ENCODE measurements around the gene STMN3. TPM values are rescaled to one million over a fixed set of nuclear protein-coding genes. Genes with fewer than 3 reads are reported as not detected.
A peak's percentile ranks its signal among the peaks of the same experiment; 100 is the strongest.

STMN3 gene
- total RNA-seq, 1 experiment from 2014 or later: 42.7 TPM

DNA sequence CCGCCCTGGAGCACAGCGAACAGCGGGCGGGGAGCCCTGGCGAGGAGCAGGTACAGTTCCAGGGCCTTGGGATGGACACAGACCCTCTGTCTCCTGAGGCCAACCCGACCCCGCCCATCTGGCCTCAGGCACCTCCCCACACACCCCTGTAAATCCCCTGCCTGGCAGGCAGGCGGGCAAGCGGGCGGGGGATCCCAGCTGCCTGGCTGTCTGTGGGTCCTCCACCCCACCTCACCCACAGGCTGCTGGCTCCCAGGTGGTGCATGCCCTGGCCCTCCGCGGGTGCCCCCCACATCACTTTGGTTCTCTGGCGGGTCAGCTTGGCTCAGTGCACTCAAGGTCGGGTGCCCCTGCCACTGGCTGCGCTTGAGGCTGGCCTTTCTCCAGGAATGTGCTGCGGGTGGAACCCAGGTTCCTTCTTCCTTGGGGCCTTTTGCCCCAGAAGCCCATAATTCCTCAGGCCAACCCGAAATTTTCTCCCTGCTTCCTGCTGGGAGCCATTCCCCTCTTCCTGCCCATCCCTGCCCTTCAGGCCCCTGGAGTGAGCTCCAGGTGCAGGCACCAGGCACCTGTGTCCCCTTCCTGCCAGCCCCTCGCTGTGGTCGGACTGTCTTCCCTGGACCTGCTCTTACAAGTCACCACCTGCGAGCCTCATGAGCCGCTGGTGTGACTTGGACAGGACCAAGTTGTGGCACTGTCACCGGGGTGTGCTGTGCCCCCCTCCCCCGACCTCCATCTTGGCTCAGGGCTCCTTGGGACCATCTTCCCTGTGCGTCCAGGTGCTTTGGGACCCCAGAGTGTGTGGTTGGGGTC lies 37.9 kb upstream of the STMN3 start:
- Histone ChIP-seq H3K4me3 (ENCODE audit: low read depth in 2 of 2, low read length in 2 of 2) (no peak overlapping the region), H3K4me1 (ENCODE audit: control insufficient read depth, insufficient read depth, low read length) (peaks cover 28% of the 10 kb centered on the region), H3K27ac (ENCODE audit: low read length) (peak overlapping the region; percentile 57), H3K27me3 (ENCODE audit: control insufficient read depth, insufficient read depth, low read length) (no peaks in the 10 kb centered on the region), H3K9me3 (ENCODE audit: control insufficient read depth, insufficient read depth, low read depth, low read length) (no peaks in the 10 kb centered on the region), H3K36me3 (ENCODE audit: control insufficient read depth, insufficient read depth, low read length) (no peaks in the 10 kb centered on the region)
- TF ChIP-seq, protein P1, sequence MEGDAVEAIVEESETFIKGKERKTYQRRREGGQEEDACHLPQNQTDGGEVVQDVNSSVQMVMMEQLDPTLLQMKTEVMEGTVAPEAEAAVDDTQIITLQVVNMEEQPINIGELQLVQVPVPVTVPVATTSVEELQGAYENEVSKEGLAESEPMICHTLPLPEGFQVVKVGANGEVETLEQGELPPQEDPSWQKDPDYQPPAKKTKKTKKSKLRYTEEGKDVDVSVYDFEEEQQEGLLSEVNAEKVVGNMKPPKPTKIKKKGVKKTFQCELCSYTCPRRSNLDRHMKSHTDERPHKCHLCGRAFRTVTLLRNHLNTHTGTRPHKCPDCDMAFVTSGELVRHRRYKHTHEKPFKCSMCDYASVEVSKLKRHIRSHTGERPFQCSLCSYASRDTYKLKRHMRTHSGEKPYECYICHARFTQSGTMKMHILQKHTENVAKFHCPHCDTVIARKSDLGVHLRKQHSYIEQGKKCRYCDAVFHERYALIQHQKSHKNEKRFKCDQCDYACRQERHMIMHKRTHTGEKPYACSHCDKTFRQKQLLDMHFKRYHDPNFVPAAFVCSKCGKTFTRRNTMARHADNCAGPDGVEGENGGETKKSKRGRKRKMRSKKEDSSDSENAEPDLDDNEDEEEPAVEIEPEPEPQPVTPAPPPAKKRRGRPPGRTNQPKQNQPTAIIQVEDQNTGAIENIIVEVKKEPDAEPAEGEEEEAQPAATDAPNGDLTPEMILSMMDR (IDR thresholded peaks at IDR 0.05): no peak
- no peak for TF ChIP-seq SIN3A (IDR thresholded peaks at IDR 0.05; ENCODE audit: borderline replicate concordance, insufficient read depth, low read depth, low read length)
- no peak for TF ChIP-seq TCF7L2 (IDR thresholded peaks at IDR 0.05; ENCODE audit: low read depth, low read length)
- no TSS peak for BruUV-seq (replicated peaks)
- in situ Hi-C loops (cut with HindIII; ENCODE audit: low pct_unique_long_range_greater_than_20kb, low sequenced_read_pairs) (no loop called here), intact Hi-C loops (cut with micrococcal nuclease; ENCODE audit: unreplicated experiment) (no loop called here)
- peak; percentile 8; the same call in 1 of the 2 replicates for ATAC-seq
- POLR2A ChIA-PET: no interaction called here
- CTCF ChIA-PET: no interaction called here
- DNase-seq (ENCODE audit: low read depth, low spot score): no peak

DNA sequence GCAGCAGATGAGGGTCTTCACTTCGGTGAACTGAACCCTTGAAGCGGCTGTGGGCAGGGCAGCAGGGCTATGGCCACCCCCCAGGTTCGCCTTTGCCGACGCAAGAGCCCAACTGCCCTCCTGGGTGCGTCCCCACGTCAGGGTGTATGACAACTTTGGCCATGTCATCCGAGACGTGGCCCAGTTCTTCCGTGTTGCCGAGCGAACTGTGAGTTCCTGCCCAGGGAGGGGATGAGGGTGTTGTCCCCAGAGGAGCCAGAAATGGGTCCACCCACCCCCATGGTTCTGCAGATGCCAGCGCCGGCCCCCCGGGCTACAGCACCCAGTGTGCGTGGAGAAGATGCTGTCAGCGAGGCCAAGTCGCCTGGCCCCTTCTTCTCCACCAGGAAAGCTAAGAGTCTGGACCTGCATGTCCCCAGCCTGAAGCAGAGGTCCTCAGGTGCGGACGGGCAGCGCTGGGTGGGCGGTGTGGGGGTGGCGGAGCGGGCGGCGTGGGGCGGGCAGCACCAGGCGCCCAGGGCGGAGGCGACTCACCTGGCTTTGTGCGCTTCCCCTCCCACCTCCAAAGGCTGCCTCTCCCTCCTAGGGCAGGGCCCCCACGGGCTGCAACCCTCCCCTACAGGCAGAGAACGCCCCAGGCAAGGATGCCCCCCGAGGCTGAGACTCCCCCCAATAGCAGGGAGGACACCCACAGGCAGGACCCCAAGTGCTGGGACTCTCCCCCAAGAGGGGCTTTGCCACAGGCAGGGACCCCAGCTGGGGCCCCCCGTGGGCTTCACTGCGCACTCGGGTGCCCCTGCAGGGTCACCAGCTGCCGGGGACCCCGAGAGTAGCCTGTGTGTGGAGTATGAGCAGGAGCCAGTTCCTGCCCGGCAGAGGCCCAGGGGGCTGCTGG lies 37.0 kb upstream of the STMN3 start:
- CTCF ChIA-PET: no interaction called here
- in situ Hi-C loops (cut with HindIII; ENCODE audit: low pct_unique_long_range_greater_than_20kb, low sequenced_read_pairs) (no loop called here), intact Hi-C loops (cut with micrococcal nuclease; ENCODE audit: unreplicated experiment) (no loop called here)
- Histone ChIP-seq H3K27ac (ENCODE audit: low read length) (no peak overlapping the region), H3K4me1 (ENCODE audit: control insufficient read depth, insufficient read depth, low read length) (peaks cover 25% of the 10 kb centered on the region), H3K27me3 (ENCODE audit: control insufficient read depth, insufficient read depth, low read length) (no peaks in the 10 kb centered on the region), H3K4me3 (ENCODE audit: low read depth in 2 of 2, low read length in 2 of 2) (no peak overlapping the region), H3K36me3 (ENCODE audit: control insufficient read depth, insufficient read depth, low read length) (no peaks in the 10 kb centered on the region), H3K9me3 (ENCODE audit: control insufficient read depth, insufficient read depth, low read depth, low read length) (no peaks in the 10 kb centered on the region)
- POLR2A ChIA-PET: no interaction called here
- ATAC-seq (no peak), DNase-seq (ENCODE audit: low read depth, low spot score) (no peak)
- BruUV-seq (replicated peaks): no TSS peak
- TF ChIP-seq SIN3A (IDR thresholded peaks at IDR 0.05; ENCODE audit: borderline replicate concordance, insufficient read depth, low read depth, low read length) (no peak), POLR2AphosphoS5 (IDR thresholded peaks at IDR 0.05; ENCODE audit: low read depth, low read length) (no peak; the same call in 1 of the 2 replicates), TCF7L2 (IDR thresholded peaks at IDR 0.05; ENCODE audit: low read depth, low read length) (no peak)
- TF ChIP-seq, protein P2, sequence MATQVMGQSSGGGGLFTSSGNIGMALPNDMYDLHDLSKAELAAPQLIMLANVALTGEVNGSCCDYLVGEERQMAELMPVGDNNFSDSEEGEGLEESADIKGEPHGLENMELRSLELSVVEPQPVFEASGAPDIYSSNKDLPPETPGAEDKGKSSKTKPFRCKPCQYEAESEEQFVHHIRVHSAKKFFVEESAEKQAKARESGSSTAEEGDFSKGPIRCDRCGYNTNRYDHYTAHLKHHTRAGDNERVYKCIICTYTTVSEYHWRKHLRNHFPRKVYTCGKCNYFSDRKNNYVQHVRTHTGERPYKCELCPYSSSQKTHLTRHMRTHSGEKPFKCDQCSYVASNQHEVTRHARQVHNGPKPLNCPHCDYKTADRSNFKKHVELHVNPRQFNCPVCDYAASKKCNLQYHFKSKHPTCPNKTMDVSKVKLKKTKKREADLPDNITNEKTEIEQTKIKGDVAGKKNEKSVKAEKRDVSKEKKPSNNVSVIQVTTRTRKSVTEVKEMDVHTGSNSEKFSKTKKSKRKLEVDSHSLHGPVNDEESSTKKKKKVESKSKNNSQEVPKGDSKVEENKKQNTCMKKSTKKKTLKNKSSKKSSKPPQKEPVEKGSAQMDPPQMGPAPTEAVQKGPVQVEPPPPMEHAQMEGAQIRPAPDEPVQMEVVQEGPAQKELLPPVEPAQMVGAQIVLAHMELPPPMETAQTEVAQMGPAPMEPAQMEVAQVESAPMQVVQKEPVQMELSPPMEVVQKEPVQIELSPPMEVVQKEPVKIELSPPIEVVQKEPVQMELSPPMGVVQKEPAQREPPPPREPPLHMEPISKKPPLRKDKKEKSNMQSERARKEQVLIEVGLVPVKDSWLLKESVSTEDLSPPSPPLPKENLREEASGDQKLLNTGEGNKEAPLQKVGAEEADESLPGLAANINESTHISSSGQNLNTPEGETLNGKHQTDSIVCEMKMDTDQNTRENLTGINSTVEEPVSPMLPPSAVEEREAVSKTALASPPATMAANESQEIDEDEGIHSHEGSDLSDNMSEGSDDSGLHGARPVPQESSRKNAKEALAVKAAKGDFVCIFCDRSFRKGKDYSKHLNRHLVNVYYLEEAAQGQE (IDR thresholded peaks at IDR 0.05; ENCODE audit: insufficient read depth in 1 of 2, low read depth in 2 of 2, low read length in 1 of 2): no peak
- TF ChIP-seq, protein P1 (IDR thresholded peaks at IDR 0.05): no peak
